ENCODE data around the gene CPNE4.
"Not testable (repeated sequence)": the region's sequence is repeated elsewhere in the genome, so short reads cannot be mapped to it uniquely, and the experiment has no call there.

The CPNE4 gene

GRCh38 chr3:131503320-131503635 lies 531.5 kb downstream of the CPNE4 start:
- peak; percentile 4 for DNase-seq

DNA sequence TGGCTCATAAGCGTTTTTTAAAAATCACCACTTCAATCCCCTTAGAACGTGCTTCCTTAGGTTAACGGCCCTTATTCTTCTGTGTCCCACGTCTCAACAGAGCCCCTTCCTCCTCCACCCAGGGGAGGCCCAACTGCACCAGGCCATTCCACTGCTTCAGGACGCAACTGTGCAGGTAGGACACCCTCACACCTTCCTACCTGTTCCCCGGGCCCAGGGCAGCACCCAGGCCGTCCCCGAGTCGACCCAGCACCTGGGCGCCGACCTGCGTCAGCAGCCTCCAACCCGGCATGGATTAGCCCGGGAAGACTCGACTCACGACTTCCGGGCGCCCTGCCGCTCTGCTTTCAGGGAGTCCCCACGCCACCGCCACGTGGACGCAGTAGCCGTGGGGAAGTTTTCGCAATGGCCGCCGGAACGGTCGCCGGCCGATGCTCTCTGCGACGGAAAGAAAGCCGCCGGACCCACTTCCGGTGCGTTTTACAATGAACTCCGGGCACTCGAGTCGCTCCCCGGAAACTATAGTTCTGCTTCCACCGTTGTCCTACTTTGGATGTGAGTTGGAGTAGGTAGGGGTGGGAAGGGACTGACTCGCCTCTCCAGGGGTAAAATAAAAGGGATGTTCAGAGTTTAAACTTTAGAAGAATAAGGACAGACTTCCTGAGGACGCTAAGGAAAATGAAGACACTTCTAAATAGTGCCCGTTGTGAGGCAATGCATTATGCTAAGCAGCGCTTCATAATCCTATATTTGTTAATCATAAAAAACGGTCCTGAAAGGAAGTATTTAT lies 532.1 kb downstream of the CPNE4 start, which contains the start of gene MRPL3:
Gene MRPL3 (minus strand): TSS at position 442 of the 790 bp plus-strand sequence. CDS start 150 bp downstream, at position 292.
- DNase-seq = peak; percentile 89

GRCh38 chr3:131501949-131502348 lies 532.9 kb downstream of the CPNE4 start:
- peak; percentile 8 for DNase-seq

- DNase-seq = no peak
These were observed 540.1 kb downstream of the CPNE4 start for GRCh38 chr3:131494706-131495105.

GRCh38 chr3:131491775-131492174 lies 543.0 kb downstream of the CPNE4 start:
- no peak for DNase-seq

- no peak for DNase-seq
These were observed 543.7 kb downstream of the CPNE4 start for GRCh38 chr3:131491084-131491483.

DNA sequence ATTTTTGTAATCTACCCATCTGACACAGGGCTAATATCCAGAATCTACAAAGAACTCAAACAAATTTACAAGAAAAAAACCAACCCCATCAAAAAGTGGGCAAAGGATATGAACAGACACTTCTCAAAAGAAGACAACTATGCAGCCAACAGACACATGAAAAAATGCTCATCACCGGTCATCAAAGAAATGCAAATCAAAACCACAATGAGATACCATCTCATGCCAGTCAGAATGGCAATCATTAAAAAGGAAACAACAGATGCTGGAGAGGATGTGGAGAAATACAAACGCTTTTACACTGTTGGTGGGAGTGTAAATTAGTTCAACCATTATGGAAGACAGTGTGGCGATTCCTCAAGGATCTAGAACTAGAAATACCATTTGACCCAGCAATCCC lies 548.3 kb downstream of the CPNE4 start:
- DNase-seq = not testable (repeated sequence)

GRCh38 chr3:131485119-131485518 lies 549.7 kb downstream of the CPNE4 start:
- DNase-seq = no peak

- DNase-seq = no peak
These were observed 550.2 kb downstream of the CPNE4 start for GRCh38 chr3:131484496-131485111.
